Panc1 (cell line): Measurements from ENCODE around the gene LDLRAD4. TPM values are rescaled to one million over a fixed set of nuclear protein-coding genes. Genes with fewer than 3 reads are reported as not detected.

Source experiments
- ATAC-seq: fragments of 200-7000 bp; cut with Tn5 transposase; 2 replicates; pipeline ENCODE4 v1.9.1; 2020; ENCODE audit warnings: mild to moderate bottlenecking, moderate library complexity
- BruUV-seq: library from RNA; stranded (reverse); fragments of 400-500 nt; replicated peaks from 2 replicates; lab custom pipeline; 2021; lab: Mats Ljungman, UMichigan
- CTCF ChIA-PET: fragments of 300-600 bp; sonication (Branson Sonifier 250); formaldehyde crosslinking; loops from one replicate; lab custom pipeline; 2022; ENCODE audit warnings: antibody characterized with exemption; lab: Charles Lee
- POLR2A ChIA-PET: fragments of 300-600 bp; sonication (Branson Sonifier 250); formaldehyde crosslinking; loops from one replicate; lab custom pipeline; 2022; ENCODE audit warnings: antibody characterized with exemption; lab: Charles Lee
- DNase-seq: peaks from one replicate; pipeline ENCODE4 v3.0.0-alpha.2; 2010; ENCODE audit warnings: low read depth, low spot score
- H3K27ac ChIP-seq: 2 replicates; pipeline ENCODE4 v1.5.1; 2011; ENCODE audit warnings: mild to moderate bottlenecking, low read length, inconsistent platforms
- H3K27me3 ChIP-seq: fragments of 200-500 bp; sonication (Bioruptor generic); 2 replicates; pipeline ENCODE4 v1.6.0; 2014; ENCODE audit warnings: low read length, inconsistent platforms; ENCODE audit not compliant: control insufficient read depth, insufficient read depth
- H3K36me3 ChIP-seq: fragments of 200-500 bp; sonication (Bioruptor generic); 2 replicates; pipeline ENCODE4 v1.5.1; 2014; ENCODE audit warnings: inconsistent platforms, mild to moderate bottlenecking, low read length, moderate library complexity; ENCODE audit not compliant: control insufficient read depth, insufficient read depth
- H3K4me1 ChIP-seq: 2 replicates; pipeline ENCODE4 v1.5.1; 2011; ENCODE audit warnings: inconsistent platforms, mild to moderate bottlenecking, low read length, moderate library complexity; ENCODE audit not compliant: control insufficient read depth, insufficient read depth
- H3K4me3 ChIP-seq, 2 experiments: 2 replicates each; pipeline ENCODE4 v1.5.1; 2011 to 2012; ENCODE audit warnings: low read depth in 2 of 2, low read length in 2 of 2, mild to moderate bottlenecking in 2 of 2, inconsistent platforms in 1 of 2, moderate library complexity in 1 of 2
- H3K9me3 ChIP-seq: fragments of 200-500 bp; sonication (Bioruptor generic); 2 replicates; pipeline ENCODE4 v1.5.1; 2014; ENCODE audit warnings: low read depth, mild to moderate bottlenecking, inconsistent platforms, low read length, moderate library complexity; ENCODE audit not compliant: control insufficient read depth, insufficient read depth
- POLR2AphosphoS5 ChIP-seq: IDR thresholded peaks from 2 replicates; pipeline ENCODE4 v1.6.1; 2012; ENCODE audit warnings: mild to moderate bottlenecking, low read depth, low read length, moderate library complexity
- SIN3A ChIP-seq: IDR thresholded peaks from 2 replicates; pipeline ENCODE4 v1.6.1; 2012; ENCODE audit warnings: low read depth, mild to moderate bottlenecking, low read length, moderate library complexity, borderline replicate concordance; ENCODE audit not compliant: insufficient read depth
- TCF7L2 ChIP-seq: IDR thresholded peaks from 2 replicates; pipeline ENCODE4 v1.6.1; 2011; ENCODE audit warnings: mild to moderate bottlenecking, low read depth, low read length, inconsistent platforms
- in situ Hi-C: cut with HindIII; loops from 2 replicates; pipeline ENCODE4 v1.10.0; 2016; ENCODE audit warnings: low sequenced_read_pairs, low pct_unique_long_range_greater_than_20kb
- intact Hi-C: fragments of 100-400 bp; cut with micrococcal nuclease; formaldehyde crosslinking; loops from one replicate; pipeline ENCODE4 v1.10.0; 2022; ENCODE audit not compliant: unreplicated experiment
- total RNA-seq: library from RNA; stranded (reverse); gene quantifications from one replicate; pipeline ENCODE4 v1.2.1, GENCODE V29; 2021; ENCODE audit not compliant: unreplicated experiment
- TF ChIP-seq, protein P1 (sequence below): fragments of 450-650 bp; IDR thresholded peaks from 2 replicates; pipeline ENCODE4 v1.5.1; 2017; ENCODE audit warnings: mild to moderate bottlenecking
- TF ChIP-seq, protein P2 (sequence below), 2 experiments: IDR thresholded peaks; 2 replicates each; pipeline ENCODE4 v1.6.1; 2011 to 2012; ENCODE audit warnings: low read depth in 2 of 2, control low read depth in 1 of 2, low read length in 1 of 2, mild to moderate bottlenecking in 1 of 2, moderate library complexity in 1 of 2; ENCODE audit not compliant: insufficient read depth in 1 of 2

LDLRAD4 gene
- total RNA-seq, 1 experiment from 2014 or later, result 0.28 TPM

DNA sequence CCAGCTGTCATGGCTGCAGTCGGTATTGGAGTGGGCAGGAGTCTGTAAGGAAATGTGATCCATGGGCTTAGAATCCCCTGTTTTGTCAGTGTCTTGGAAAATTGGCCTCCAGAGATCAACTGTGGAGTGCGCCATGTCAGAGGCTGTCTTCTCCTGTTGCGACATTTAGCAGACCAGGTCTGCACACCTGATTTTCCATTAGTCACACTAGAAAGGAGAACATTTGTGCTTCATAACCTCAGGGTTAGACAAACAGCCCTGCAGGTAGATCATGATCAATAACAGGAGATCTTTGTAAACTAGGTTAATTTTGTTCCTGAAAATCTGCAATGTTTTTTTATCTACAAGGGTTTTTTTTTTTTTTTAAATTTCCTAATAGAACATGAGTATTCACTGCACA, 28.0 kb downstream of the LDLRAD4 start:
- DNase-seq, result no peak
- CTCF ChIA-PET, result no interaction called here
- ATAC-seq, result no peak
- intact Hi-C loops, result no loop called here
- Histone ChIP-seq H3K27ac (no peak overlapping the region), H3K4me3 (no peak overlapping the region), H3K9me3 (no peaks in the 10 kb centered on the region), H3K27me3 (no peaks in the 10 kb centered on the region; the same call in 1 of the 2 replicates), H3K4me1 (no peaks in the 10 kb centered on the region), H3K36me3 (no peaks in the 10 kb centered on the region)
- no TSS peak for BruUV-seq
- POLR2A ChIA-PET, result no interaction called here
- in situ Hi-C loops, result no loop called here
- no peak for TF ChIP-seq POLR2AphosphoS5
- TF ChIP-seq TCF7L2, result no peak
- TF ChIP-seq, protein P1, sequence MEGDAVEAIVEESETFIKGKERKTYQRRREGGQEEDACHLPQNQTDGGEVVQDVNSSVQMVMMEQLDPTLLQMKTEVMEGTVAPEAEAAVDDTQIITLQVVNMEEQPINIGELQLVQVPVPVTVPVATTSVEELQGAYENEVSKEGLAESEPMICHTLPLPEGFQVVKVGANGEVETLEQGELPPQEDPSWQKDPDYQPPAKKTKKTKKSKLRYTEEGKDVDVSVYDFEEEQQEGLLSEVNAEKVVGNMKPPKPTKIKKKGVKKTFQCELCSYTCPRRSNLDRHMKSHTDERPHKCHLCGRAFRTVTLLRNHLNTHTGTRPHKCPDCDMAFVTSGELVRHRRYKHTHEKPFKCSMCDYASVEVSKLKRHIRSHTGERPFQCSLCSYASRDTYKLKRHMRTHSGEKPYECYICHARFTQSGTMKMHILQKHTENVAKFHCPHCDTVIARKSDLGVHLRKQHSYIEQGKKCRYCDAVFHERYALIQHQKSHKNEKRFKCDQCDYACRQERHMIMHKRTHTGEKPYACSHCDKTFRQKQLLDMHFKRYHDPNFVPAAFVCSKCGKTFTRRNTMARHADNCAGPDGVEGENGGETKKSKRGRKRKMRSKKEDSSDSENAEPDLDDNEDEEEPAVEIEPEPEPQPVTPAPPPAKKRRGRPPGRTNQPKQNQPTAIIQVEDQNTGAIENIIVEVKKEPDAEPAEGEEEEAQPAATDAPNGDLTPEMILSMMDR, result no peak
- TF ChIP-seq, protein P2, sequence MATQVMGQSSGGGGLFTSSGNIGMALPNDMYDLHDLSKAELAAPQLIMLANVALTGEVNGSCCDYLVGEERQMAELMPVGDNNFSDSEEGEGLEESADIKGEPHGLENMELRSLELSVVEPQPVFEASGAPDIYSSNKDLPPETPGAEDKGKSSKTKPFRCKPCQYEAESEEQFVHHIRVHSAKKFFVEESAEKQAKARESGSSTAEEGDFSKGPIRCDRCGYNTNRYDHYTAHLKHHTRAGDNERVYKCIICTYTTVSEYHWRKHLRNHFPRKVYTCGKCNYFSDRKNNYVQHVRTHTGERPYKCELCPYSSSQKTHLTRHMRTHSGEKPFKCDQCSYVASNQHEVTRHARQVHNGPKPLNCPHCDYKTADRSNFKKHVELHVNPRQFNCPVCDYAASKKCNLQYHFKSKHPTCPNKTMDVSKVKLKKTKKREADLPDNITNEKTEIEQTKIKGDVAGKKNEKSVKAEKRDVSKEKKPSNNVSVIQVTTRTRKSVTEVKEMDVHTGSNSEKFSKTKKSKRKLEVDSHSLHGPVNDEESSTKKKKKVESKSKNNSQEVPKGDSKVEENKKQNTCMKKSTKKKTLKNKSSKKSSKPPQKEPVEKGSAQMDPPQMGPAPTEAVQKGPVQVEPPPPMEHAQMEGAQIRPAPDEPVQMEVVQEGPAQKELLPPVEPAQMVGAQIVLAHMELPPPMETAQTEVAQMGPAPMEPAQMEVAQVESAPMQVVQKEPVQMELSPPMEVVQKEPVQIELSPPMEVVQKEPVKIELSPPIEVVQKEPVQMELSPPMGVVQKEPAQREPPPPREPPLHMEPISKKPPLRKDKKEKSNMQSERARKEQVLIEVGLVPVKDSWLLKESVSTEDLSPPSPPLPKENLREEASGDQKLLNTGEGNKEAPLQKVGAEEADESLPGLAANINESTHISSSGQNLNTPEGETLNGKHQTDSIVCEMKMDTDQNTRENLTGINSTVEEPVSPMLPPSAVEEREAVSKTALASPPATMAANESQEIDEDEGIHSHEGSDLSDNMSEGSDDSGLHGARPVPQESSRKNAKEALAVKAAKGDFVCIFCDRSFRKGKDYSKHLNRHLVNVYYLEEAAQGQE (IDR thresholded peaks at IDR 0.05; ENCODE audit: insufficient read depth in 1 of 2, low read depth in 2 of 2, low read length in 1 of 2), result no peak
- TF ChIP-seq SIN3A, result no peak

DNA sequence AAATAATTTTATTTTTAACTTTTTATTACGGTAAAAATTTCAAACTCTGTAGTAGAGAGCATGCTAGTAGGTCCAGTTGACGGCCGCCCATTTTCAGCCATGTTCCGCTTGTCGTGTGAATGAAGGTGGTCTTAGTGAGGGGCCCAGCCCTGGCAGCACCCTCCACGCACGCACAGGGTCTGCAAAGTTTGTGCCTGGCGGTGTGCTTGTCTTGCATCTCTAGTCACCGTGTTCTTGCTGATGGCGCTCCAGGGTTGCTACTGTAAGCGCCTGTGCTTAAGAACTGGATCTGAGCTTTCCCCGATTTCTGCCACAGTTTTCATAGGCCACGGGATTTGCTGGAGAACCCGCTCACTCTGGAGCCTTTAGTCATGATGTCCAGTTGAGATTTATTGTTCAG, 28.9 kb downstream of the LDLRAD4 start:
- no peak for ATAC-seq
- no peaks in the 10 kb centered on the region for H3K4me1 ChIP-seq
- no peaks in the 10 kb centered on the region; the same call in 1 of the 2 replicates for H3K27me3 ChIP-seq
- BruUV-seq, result no TSS peak
- intact Hi-C loops (no loop called here), in situ Hi-C loops (no loop called here)
- no peak overlapping the region for H3K27ac ChIP-seq
- no peaks in the 10 kb centered on the region for H3K36me3 ChIP-seq
- TF ChIP-seq, protein P1, result no peak
- DNase-seq, result no peak
- ChIA-PET POLR2A (no interaction called here), CTCF (no interaction called here)
- H3K9me3 ChIP-seq, result no peaks in the 10 kb centered on the region
- H3K4me3 ChIP-seq, result no peak overlapping the region
